K562 (cell line): Measurements from ENCODE around the gene USP15. TPM values are rescaled to one million over a fixed set of nuclear protein-coding genes. Genes with fewer than 3 reads are reported as not detected.

Source experiments
- ATAC-seq: fragments of 200-7000 bp; cut with Tn5 transposase; 3 replicates; pipeline ENCODE4 v1.9.1; 2020; ENCODE audit warnings: moderate library complexity
- BruUV-seq: library from RNA; stranded (reverse); fragments of 400-500 nt; replicated peaks from 2 replicates; lab custom pipeline; 2021; lab: Mats Ljungman, UMichigan
- CTCF ChIA-PET: fragments of 300-600 bp; formaldehyde crosslinking; extraction: SDS; loops from one replicate; lab custom pipeline; 2021; ENCODE audit warnings: low intra/inter-chr PET ratio; lab: Yijun Ruan, JAX
- POLR2A ChIA-PET: fragments of 300-600, 350-650 bp; sonication (Branson Sonifier 250); formaldehyde crosslinking; extraction: SDS; loops from one replicate; lab custom pipeline; 2021; ENCODE audit warnings: antibody characterized with exemption, inconsistent platforms; lab: Yijun Ruan, JAX
- DNase-seq, 4 experiments: peaks; one replicate each; pipeline versions ENCODE4 v3.0.0 to v3.0.0-alpha.2; 2011 to 2018; ENCODE audit warnings: low spot score in 3 of 4, mixed read lengths in 3 of 4; ENCODE audit errors: extremely low read depth in 1 of 4
- FAIRE-seq: peaks from 2 replicates; lab custom pipeline; 2011; peaks lifted over from hg19 to GRCh38; lab: Jason Lieb, UNC
- H2AFZ ChIP-seq: 2 replicates; pipeline ENCODE4 v1.6.0; 2011; ENCODE audit warnings: low read depth, low read length, control low read depth, inconsistent platforms
- H3K27ac ChIP-seq: fragments of 200-600 bp; 3 replicates; pipeline ENCODE4 v1.8.0; 2011; ENCODE audit warnings: low read depth, mild to moderate bottlenecking, control low read depth, inconsistent platforms, low read length, moderate library complexity, mixed read lengths; ENCODE audit errors: extremely low read depth
- H3K27me3 ChIP-seq, 2 experiments: fragments of 300-600 bp in 1 of 2; 2 replicates in 1 of 2; 3 replicates in 1 of 2; pipeline versions ENCODE4 v1.6.0 to v1.8.0; 2011; ENCODE audit warnings: inconsistent platforms in 2 of 2, low read length in 2 of 2, mild to moderate bottlenecking in 1 of 2, mixed read lengths in 1 of 2, moderate library complexity in 1 of 2; ENCODE audit not compliant: control insufficient read depth in 2 of 2, insufficient read depth in 2 of 2
- H3K36me3 ChIP-seq: fragments of 300-600 bp; 3 replicates; pipeline ENCODE4 v1.8.0; 2011; ENCODE audit warnings: mild to moderate bottlenecking, low read length, inconsistent platforms; ENCODE audit not compliant: control insufficient read depth, insufficient read depth
- H3K4me1 ChIP-seq, 2 experiments: fragments of 200-600 bp in 1 of 2; replicated peaks in 1 of 2; 2 replicates in 1 of 2; 3 replicates in 1 of 2; pipeline versions ENCODE4 v1.5.1 to v1.8.0; 2011; ENCODE audit warnings: inconsistent platforms in 2 of 2, low read length in 2 of 2, mild to moderate bottlenecking in 1 of 2, mixed read lengths in 1 of 2, moderate library complexity in 1 of 2; ENCODE audit not compliant: control insufficient read depth in 2 of 2, insufficient read depth in 2 of 2
- H3K4me2 ChIP-seq: 2 replicates; pipeline ENCODE4 v1.6.1; 2011; ENCODE audit warnings: low read length, control low read depth, inconsistent platforms, mixed read lengths; ENCODE audit not compliant: insufficient read depth
- H3K4me3 ChIP-seq: fragments of 200-600 bp; sonication (generic), shearing (Covaris generic); 2 replicates; pipeline ENCODE4 v1.5.1; 2016; ENCODE audit warnings: control low read depth, inconsistent platforms
- H3K79me2 ChIP-seq: fragments of 200-600 bp; 3 replicates; pipeline ENCODE4 v1.8.0; 2011; ENCODE audit warnings: low read length, inconsistent platforms; ENCODE audit not compliant: control insufficient read depth, insufficient read depth
- H3K9ac ChIP-seq, 2 experiments: 2 replicates each; pipeline versions ENCODE4 v1.6.0 to v1.6.1; 2011; ENCODE audit warnings: low read depth in 2 of 2, low read length in 2 of 2, control low read depth in 1 of 2, inconsistent platforms in 1 of 2, mild to moderate bottlenecking in 1 of 2, mixed read lengths in 1 of 2; ENCODE audit not compliant: insufficient read depth in 1 of 2
- H3K9me1 ChIP-seq: one replicate; pipeline ENCODE4 v1.6.0; 2011; ENCODE audit warnings: inconsistent platforms, mild to moderate bottlenecking, low read length, moderate library complexity; ENCODE audit not compliant: control insufficient read depth, insufficient read depth
- H3K9me3 ChIP-seq: replicated peaks from 2 replicates; pipeline ENCODE4 v1.5.1; 2011; ENCODE audit warnings: low read depth, low read length, inconsistent platforms; ENCODE audit not compliant: control insufficient read depth, insufficient read depth
- H4K20me1 ChIP-seq: replicated peaks from 2 replicates; pipeline ENCODE4 v1.6.1; 2011; ENCODE audit warnings: low read length, inconsistent platforms, mixed read lengths; ENCODE audit not compliant: control insufficient read depth, insufficient read depth
- C11orf30 ChIP-seq: fragments of 450-650 bp; IDR thresholded peaks from 2 replicates; pipeline ENCODE4 v1.6.1; 2016; ENCODE audit warnings: low read depth, mild to moderate bottlenecking
- ZKSCAN3 ChIP-seq: fragments of 250-450 bp; sonication (Bioruptor Pico); IDR thresholded peaks from 2 replicates; pipeline ENCODE4 v1.4.0; 2020
- ZKSCAN8 ChIP-seq: fragments of 200-800 bp; sonication (Bioruptor generic); IDR thresholded peaks from 2 replicates; pipeline ENCODE4 v1.6.1; 2016; ENCODE audit warnings: missing genetic modification characterization, missing compliant biosample characterization
- ZNF316 ChIP-seq: fragments of 450-650 bp; IDR thresholded peaks from 2 replicates; pipeline ENCODE4 v1.6.1; 2016
- ZNF431 ChIP-seq: sonication (generic); formaldehyde crosslinking; IDR thresholded peaks from 2 replicates; pipeline ENCODE4 v1.8.0; 2022; ENCODE audit warnings: mild to moderate bottlenecking, missing genetic modification reagents
- ZNF696 ChIP-seq: fragments of 250-450 bp; sonication (Bioruptor Pico); conservative IDR thresholded peaks from 2 replicates; pipeline ENCODE4 v1.4.0; 2020; ENCODE audit warnings: mild to moderate bottlenecking, moderate library complexity
- WGBS: fragments of 100-300 bp; shearing (Covaris generic); methylation state at CpG from one replicate; pipeline ENCODE4 v1.1.6; 2016; ENCODE audit warnings: low coverage, mixed read lengths; ENCODE audit not compliant: insufficient coverage; ENCODE audit errors: missing lambda C conversion rate; 5-methylcytosine and 5-hydroxymethylcytosine counted together
- in situ Hi-C: fragments of 300-500 bp; cut with MboI; formaldehyde crosslinking; loops from 4 replicates; pipeline ENCODE4 v1.15.0; 2018; ENCODE audit warnings: inconsistent platforms, mixed read lengths
- intact Hi-C: fragments of 100-400 bp; cut with micrococcal nuclease; formaldehyde crosslinking; loops from 2 replicates; pipeline ENCODE4 v1.14.2; 2022
- polyA plus RNA-seq, 8 experiments: library from polyadenylated mRNA; depleted of rRNA in 4 of 8; stranded (reverse) in 5 of 8; unstranded in 3 of 8; fragments of >200 nt; fragmentation: Nextera tagmentation in 2 of 8; fragmentation: Illumina TruSeq in 1 of 8; extraction: Ambion mirVana in 2 of 8; extraction: Trizol in 1 of 8; gene quantifications; 2 replicates each; pipeline versions ENCODE4 v1.2.1 to v1.2.3, GENCODE V29; 2011 to 2014; ENCODE audit warnings: inconsistent platforms in 1 of 8, missing spikeins in 1 of 8
- total RNA-seq, 7 experiments: library from RNA; depleted of rRNA in 6 of 7; stranded (reverse); fragments of >200 nt in 6 of 7; fragmentation: Illumina TruSeq in 2 of 7; extraction: Trizol in 2 of 7; gene quantifications; 2 replicates each; pipeline versions ENCODE4 v1.2.1 to v1.2.3, GENCODE V29; 2011 to 2021; ENCODE audit warnings: low replicate concordance in 1 of 7
- TF ChIP-seq, protein P1 (sequence below): fragments of 450-650 bp; IDR thresholded peaks from 2 replicates; pipeline ENCODE4 v1.6.1; 2016; ENCODE audit warnings: mild to moderate bottlenecking

Gene USP15
- total and polyA plus RNA-seq, 9 of the 15 experiments (the other 6 are each of a cell fraction or from before 2014, with no cell fraction given) = 140 to 272 (median 182) TPM

DNA sequence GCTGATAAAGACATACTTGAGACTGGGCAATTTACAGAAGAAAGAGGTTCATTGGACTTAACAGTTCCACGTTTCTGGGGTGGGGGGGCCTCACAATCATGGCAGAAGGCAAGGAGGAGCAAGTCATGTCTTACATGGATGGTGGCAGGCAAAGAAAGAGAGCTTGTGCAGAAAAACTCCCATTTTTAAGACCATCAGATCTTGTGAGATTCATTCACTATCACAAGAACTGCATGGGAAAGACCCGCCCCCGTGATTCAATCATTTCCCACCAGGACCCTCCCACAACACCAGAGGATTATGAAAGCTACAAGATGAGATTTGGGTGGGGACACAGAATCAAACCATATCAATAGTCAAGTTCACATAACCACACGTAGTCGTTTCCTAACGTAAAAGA is 85.5 kb downstream of the USP15 start:
- Histone ChIP-seq H3K4me1 (no peaks in the 10 kb centered on the region), H3K27ac (no peak overlapping the region), H3K36me3 (peaks cover 72% of the 10 kb centered on the region), H3K9me3 (no peaks in the 10 kb centered on the region; the same call in 1 of the 2 replicates), H3K9me1 (no peaks in the 10 kb centered on the region), H4K20me1 (no peaks in the 10 kb centered on the region), H3K4me3 (no peak overlapping the region), H3K4me2 (no peak overlapping the region), H3K27me3 (no peaks in the 10 kb centered on the region), H3K79me2 (peaks cover 81% of the 10 kb centered on the region), H3K9ac (no peak overlapping the region), H2AFZ (no peak overlapping the region)
- TSS peak; percentile 5 for BruUV-seq
- ChIA-PET POLR2A (interaction anchor here (0.6 kb wide), 1 partner anchor 35 kb away, joined by 3 read pairs; no protein-coding TSS in a partner anchor), CTCF (no interaction called here)
- FAIRE-seq (no peak), ATAC-seq (no peak), DNase-seq (no peak)
- in situ Hi-C loops = no loop called here
- WGBS = 94% methylated on average over 6 of the region's 6 CpGs
- TF ChIP-seq, protein P1, sequence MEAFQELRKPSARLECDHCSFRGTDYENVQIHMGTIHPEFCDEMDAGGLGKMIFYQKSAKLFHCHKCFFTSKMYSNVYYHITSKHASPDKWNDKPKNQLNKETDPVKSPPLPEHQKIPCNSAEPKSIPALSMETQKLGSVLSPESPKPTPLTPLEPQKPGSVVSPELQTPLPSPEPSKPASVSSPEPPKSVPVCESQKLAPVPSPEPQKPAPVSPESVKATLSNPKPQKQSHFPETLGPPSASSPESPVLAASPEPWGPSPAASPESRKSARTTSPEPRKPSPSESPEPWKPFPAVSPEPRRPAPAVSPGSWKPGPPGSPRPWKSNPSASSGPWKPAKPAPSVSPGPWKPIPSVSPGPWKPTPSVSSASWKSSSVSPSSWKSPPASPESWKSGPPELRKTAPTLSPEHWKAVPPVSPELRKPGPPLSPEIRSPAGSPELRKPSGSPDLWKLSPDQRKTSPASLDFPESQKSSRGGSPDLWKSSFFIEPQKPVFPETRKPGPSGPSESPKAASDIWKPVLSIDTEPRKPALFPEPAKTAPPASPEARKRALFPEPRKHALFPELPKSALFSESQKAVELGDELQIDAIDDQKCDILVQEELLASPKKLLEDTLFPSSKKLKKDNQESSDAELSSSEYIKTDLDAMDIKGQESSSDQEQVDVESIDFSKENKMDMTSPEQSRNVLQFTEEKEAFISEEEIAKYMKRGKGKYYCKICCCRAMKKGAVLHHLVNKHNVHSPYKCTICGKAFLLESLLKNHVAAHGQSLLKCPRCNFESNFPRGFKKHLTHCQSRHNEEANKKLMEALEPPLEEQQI = 0 out of 2 replicates have a peak, but pooled peaks have one; percentile 21
- TF ChIP-seq ZNF431 = peak; percentile 98
- TF ChIP-seq ZNF696 = no peak
- intact Hi-C loops = no loop called here

DNA sequence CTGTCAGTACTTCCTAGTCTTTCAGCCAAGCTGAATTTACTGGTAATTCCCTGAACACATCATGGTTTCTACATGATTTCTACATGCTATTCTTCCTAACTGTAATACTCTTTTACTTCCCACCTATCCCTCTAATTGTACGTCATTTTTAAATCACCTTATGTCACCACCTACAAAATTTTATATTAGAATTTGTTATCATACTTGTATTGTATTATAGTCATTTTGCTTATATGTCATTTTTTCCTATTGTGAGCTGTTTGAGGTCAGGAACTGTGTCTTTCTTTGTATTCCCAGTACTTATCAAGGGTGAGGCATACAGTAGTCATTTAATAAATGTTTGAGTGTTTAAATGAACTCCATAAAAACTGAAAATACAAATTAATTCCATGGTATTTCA is 86.6 kb downstream of the USP15 start:
- in situ Hi-C loops (no loop called here), intact Hi-C loops (no loop called here)
- TF ChIP-seq ZNF316 (peak; percentile 42; the same call in 1 of the 2 replicates), ZKSCAN3 (CRISPR knock-in tag) (no peak), C11orf30 (peak; percentile 22; the same call in 1 of the 2 replicates), ZKSCAN8 (CRISPR knock-in tag) (0 out of 2 replicates have a peak, but pooled peaks have one; percentile 59)
- no peak overlapping the region for H3K4me2 ChIP-seq
- H3K9me3 ChIP-seq = no peaks in the 10 kb centered on the region; the same call in 1 of the 2 replicates
- H3K4me1 ChIP-seq = no peaks in the 10 kb centered on the region
- H3K27me3 ChIP-seq = no peaks in the 10 kb centered on the region
- ATAC-seq (no peak), DNase-seq (no peak), FAIRE-seq (no peak)
- ChIA-PET CTCF (no interaction called here), POLR2A (no interaction called here)
- H3K36me3 ChIP-seq = peaks cover 73% of the 10 kb centered on the region
- WGBS = 100% methylated on average over 1 of the region's 1 CpG
- H3K27ac ChIP-seq = no peak overlapping the region
- no peak overlapping the region for H3K9ac ChIP-seq
- H3K9me1 ChIP-seq = no peaks in the 10 kb centered on the region
- no peaks in the 10 kb centered on the region for H4K20me1 ChIP-seq
- H3K4me3 ChIP-seq = no peak overlapping the region
- BruUV-seq = no TSS peak
- H2AFZ ChIP-seq = no peak overlapping the region
- H3K79me2 ChIP-seq = peaks cover 82% of the 10 kb centered on the region
